Astrocyte (in vitro differentiated cells and primary cell): ENCODE data around the gene HOXA7. TPM values are rescaled to one million over a fixed set of nuclear protein-coding genes. Genes with fewer than 3 reads are reported as not detected.
A peak's percentile ranks its signal among the peaks of the same experiment; 100 is the strongest.

Experiments used
- DNase-seq: peaks from one replicate; pipeline ENCODE4 v3.0.0-alpha.2; 2010; ENCODE audit warnings: low read depth
- FAIRE-seq: peaks from 2 replicates; lab custom pipeline; 2011; peaks lifted over from hg19 to GRCh38; lab: Jason Lieb, UNC
- H2AFZ ChIP-seq: 2 replicates; pipeline ENCODE4 v1.6.0; 2012; ENCODE audit warnings: low read depth, low read length, inconsistent platforms
- H3K27ac ChIP-seq: 2 replicates; pipeline ENCODE4 v1.5.1; 2011; ENCODE audit warnings: low read depth, low read length, inconsistent platforms
- H3K27me3 ChIP-seq: 2 replicates; pipeline ENCODE4 v1.6.0; 2011; ENCODE audit warnings: low read length, inconsistent platforms; ENCODE audit not compliant: insufficient read depth
- H3K36me3 ChIP-seq: 2 replicates; pipeline ENCODE4 v1.5.1; 2011; ENCODE audit warnings: low read length, inconsistent platforms; ENCODE audit not compliant: insufficient read depth
- H3K4me1 ChIP-seq: 2 replicates; pipeline ENCODE4 v1.5.1; 2011; ENCODE audit warnings: low read length, inconsistent platforms; ENCODE audit not compliant: insufficient read depth
- H3K4me2 ChIP-seq: 2 replicates; pipeline ENCODE4 v1.6.0; 2012; ENCODE audit warnings: low read length, inconsistent platforms
- H3K4me3 ChIP-seq: 2 replicates; pipeline ENCODE4 v1.5.1; 2011; ENCODE audit warnings: low read depth, mild to moderate bottlenecking, low read length, inconsistent platforms; ENCODE audit not compliant: insufficient read depth
- H3K79me2 ChIP-seq: 2 replicates; pipeline ENCODE4 v1.6.0; 2012; ENCODE audit warnings: mild to moderate bottlenecking, low read length, inconsistent platforms; ENCODE audit not compliant: insufficient read depth
- H3K9ac ChIP-seq: 2 replicates; pipeline ENCODE4 v1.6.0; 2012; ENCODE audit warnings: mild to moderate bottlenecking, low read length, inconsistent platforms
- H3K9me3 ChIP-seq: 2 replicates; pipeline ENCODE4 v1.5.1; 2012; ENCODE audit warnings: low read depth, mild to moderate bottlenecking, low read length, inconsistent platforms; ENCODE audit not compliant: insufficient read depth
- H4K20me1 ChIP-seq: 2 replicates; pipeline ENCODE4 v1.6.0; 2012; ENCODE audit warnings: low read length, inconsistent platforms; ENCODE audit not compliant: insufficient read depth
- H3K27ac Mint-ChIP-seq: one replicate; pipeline ENCODE4 v1.8.0; 2021; ENCODE audit warnings: mild to moderate bottlenecking, mixed read lengths; ENCODE audit not compliant: unreplicated experiment
- H3K27me3 Mint-ChIP-seq: one replicate; pipeline ENCODE4 v1.8.0; 2021; ENCODE audit warnings: low read depth, mixed read lengths; ENCODE audit not compliant: unreplicated experiment
- H3K36me3 Mint-ChIP-seq: one replicate; pipeline ENCODE4 v1.8.0; 2021; ENCODE audit warnings: low read depth, mixed read lengths; ENCODE audit not compliant: unreplicated experiment
- H3K4me1 Mint-ChIP-seq: one replicate; pipeline ENCODE4 v1.8.0; 2021; ENCODE audit warnings: low read depth, mixed read lengths; ENCODE audit not compliant: unreplicated experiment
- H3K4me3 Mint-ChIP-seq: one replicate; pipeline ENCODE4 v1.8.0; 2021; ENCODE audit warnings: mild to moderate bottlenecking, moderate library complexity, mixed read lengths; ENCODE audit not compliant: unreplicated experiment
- H3K9me3 Mint-ChIP-seq: one replicate; pipeline ENCODE4 v1.8.0; 2021; ENCODE audit warnings: mild to moderate bottlenecking, mixed read lengths; ENCODE audit not compliant: unreplicated experiment
- EZH2 ChIP-seq: IDR thresholded peaks from 2 replicates; pipeline ENCODE4 v1.6.1; 2012; ENCODE audit warnings: mild to moderate bottlenecking, low read length, inconsistent platforms; ENCODE audit not compliant: insufficient read depth
- total RNA-seq: library from RNA; stranded (reverse); gene quantifications from 2 replicates; pipeline ENCODE4 v1.2.1, GENCODE V29; 2021
- TF ChIP-seq, protein P1 (sequence below): IDR thresholded peaks from 2 replicates; pipeline ENCODE4 v1.5.1; 2011; ENCODE audit warnings: low read depth, mild to moderate bottlenecking, inconsistent platforms, low read length, moderate library complexity; ENCODE audit not compliant: insufficient read depth

HOXA7 gene
- total RNA-seq, 1 donor from 2014 or later, result not detected

DNA sequence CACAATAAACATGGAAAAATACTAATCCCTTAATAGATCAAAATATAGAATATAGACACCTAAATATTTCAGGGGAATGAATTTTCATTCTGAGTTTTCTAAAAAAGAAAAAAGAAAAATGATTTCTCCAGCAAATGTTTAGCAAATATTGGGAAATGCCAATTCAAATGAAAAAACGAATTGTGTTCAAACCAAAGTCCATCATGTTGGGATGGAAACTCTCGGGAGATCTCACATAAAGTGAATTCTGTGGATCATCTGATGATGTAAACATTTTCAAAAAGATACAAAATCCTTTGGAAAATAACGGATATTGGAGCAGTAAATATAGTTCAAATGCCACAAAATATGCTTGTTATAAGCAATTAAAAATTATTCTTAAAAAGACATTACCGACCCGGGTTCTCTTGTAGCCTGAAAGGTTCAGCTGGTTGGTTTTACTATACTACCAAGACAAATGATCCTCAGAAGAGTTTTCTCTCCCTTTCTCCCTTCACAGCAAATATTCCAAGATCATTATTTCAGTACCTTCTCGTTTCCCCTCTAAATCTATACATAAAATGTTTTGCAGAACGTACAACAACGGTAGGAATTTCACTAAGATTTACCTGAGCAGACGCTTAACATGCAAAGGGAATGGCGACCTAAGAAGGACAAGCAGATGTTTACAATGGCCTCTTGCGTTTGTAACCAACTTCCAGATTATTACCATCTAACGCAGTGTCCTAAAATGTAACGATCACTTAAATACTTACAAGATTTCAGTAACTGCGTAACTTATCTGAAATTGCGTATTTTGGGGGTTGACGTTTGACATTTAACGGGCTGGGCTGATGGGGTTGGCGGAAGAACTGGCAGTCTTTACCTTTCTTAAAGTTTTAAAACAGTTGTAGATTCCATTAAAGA is 40.9 kb upstream of the HOXA7 start:
- Histone ChIP-seq H4K20me1 (peaks cover 27% of the 10 kb centered on the region), H3K27ac (no peak overlapping the region), H3K4me2 (no peak overlapping the region), H3K4me1 (no peaks in the 10 kb centered on the region), H3K9ac (no peak overlapping the region), H3K79me2 (no peaks in the 10 kb centered on the region), H3K27me3 (peaks cover 94% of the 10 kb centered on the region), H3K36me3 (no peaks in the 10 kb centered on the region), H3K9me3 (peaks cover 8% of the 10 kb centered on the region), H3K4me3 (no peak overlapping the region), H2AFZ (no peak overlapping the region)
- DNase-seq, result no peak
- peak; percentile 22 for TF ChIP-seq EZH2
- TF ChIP-seq, protein P1, sequence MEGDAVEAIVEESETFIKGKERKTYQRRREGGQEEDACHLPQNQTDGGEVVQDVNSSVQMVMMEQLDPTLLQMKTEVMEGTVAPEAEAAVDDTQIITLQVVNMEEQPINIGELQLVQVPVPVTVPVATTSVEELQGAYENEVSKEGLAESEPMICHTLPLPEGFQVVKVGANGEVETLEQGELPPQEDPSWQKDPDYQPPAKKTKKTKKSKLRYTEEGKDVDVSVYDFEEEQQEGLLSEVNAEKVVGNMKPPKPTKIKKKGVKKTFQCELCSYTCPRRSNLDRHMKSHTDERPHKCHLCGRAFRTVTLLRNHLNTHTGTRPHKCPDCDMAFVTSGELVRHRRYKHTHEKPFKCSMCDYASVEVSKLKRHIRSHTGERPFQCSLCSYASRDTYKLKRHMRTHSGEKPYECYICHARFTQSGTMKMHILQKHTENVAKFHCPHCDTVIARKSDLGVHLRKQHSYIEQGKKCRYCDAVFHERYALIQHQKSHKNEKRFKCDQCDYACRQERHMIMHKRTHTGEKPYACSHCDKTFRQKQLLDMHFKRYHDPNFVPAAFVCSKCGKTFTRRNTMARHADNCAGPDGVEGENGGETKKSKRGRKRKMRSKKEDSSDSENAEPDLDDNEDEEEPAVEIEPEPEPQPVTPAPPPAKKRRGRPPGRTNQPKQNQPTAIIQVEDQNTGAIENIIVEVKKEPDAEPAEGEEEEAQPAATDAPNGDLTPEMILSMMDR, result no peak
- Mint-ChIP-seq H3K4me1 (no peaks in the 10 kb centered on the region), H3K9me3 (peaks cover 17% of the 10 kb centered on the region), H3K27ac (no peak overlapping the region), H3K4me3 (no peak overlapping the region), H3K36me3 (no peaks in the 10 kb centered on the region), H3K27me3 (peaks cover 82% of the 10 kb centered on the region)
- no peak for FAIRE-seq

DNA sequence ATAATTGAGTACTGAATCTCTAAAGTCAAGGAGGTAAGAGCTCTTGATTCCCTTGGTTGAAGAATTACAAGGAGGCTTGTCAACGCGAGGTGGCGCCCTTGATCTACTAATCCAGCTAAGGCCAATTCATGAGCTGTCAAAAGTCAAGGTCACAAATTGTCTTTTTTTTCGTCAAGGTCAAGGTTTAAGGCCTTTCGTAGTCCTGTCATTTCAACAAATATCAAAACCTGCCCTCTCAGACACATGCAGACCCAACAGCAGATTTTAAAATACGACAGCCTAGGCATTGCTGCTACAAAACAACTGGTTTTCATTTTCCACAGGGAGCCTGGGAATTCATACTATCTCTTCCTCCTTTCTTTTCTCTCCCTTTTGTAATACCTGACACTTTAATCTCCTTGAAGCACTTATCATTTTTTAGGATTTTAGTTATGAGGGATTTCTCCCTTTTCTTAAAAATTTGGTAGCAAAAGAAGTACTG is 39.9 kb upstream of the HOXA7 start:
- Histone ChIP-seq H4K20me1 (peaks cover 17% of the 10 kb centered on the region), H2AFZ (no peak overlapping the region), H3K27me3 (peaks cover 94% of the 10 kb centered on the region), H3K79me2 (no peaks in the 10 kb centered on the region), H3K9ac (no peak overlapping the region), H3K27ac (no peak overlapping the region), H3K36me3 (no peaks in the 10 kb centered on the region), H3K4me3 (no peak overlapping the region), H3K4me2 (no peak overlapping the region), H3K4me1 (no peaks in the 10 kb centered on the region), H3K9me3 (peaks cover 6% of the 10 kb centered on the region)
- Mint-ChIP-seq H3K4me1 (no peaks in the 10 kb centered on the region), H3K4me3 (no peak overlapping the region), H3K27ac (no peak overlapping the region), H3K9me3 (peaks cover 15% of the 10 kb centered on the region), H3K27me3 (peaks cover 81% of the 10 kb centered on the region), H3K36me3 (no peaks in the 10 kb centered on the region)
- no peak for TF ChIP-seq EZH2
- TF ChIP-seq, protein P1, result peak; percentile 79
- peak; percentile 33 for DNase-seq
- FAIRE-seq, result peak; percentile 54
